H9 (cell line): ENCODE measurements around the gene CORO7. TPM values are rescaled to one million over a fixed set of nuclear protein-coding genes. Genes with fewer than 3 reads are reported as not detected.

Source experiments
- DNase-seq: peaks from one replicate; pipeline ENCODE4 v3.0.0-alpha.2; 2017
- H2AFZ ChIP-seq: one replicate; pipeline ENCODE4 v1.6.1; 2013; ENCODE audit warnings: mild to moderate bottlenecking, low read length, control low read depth, moderate library complexity
- H2AK5ac ChIP-seq: 2 replicates; pipeline ENCODE4 v1.6.1; 2013; ENCODE audit warnings: low read length, control low read depth, mixed read lengths; ENCODE audit not compliant: insufficient read length
- H2BK120ac ChIP-seq: one replicate; pipeline ENCODE4 v1.6.1; 2013; ENCODE audit warnings: low read depth, mild to moderate bottlenecking, low read length, control low read depth, inconsistent platforms; ENCODE audit not compliant: poor library complexity, severe bottlenecking
- H2BK12ac ChIP-seq: 2 replicates; pipeline ENCODE4 v1.6.1; 2013; ENCODE audit warnings: low read length, control low read depth, mixed read lengths, low read depth; ENCODE audit not compliant: insufficient read length
- H2BK15ac ChIP-seq: 2 replicates; pipeline ENCODE4 v1.6.1; 2013; ENCODE audit warnings: low read depth, low read length, control low read depth
- H2BK20ac ChIP-seq: one replicate; pipeline ENCODE4 v1.6.1; 2013; ENCODE audit warnings: low read depth, mild to moderate bottlenecking, low read length, control low read depth, inconsistent platforms; ENCODE audit not compliant: poor library complexity, severe bottlenecking
- H2BK5ac ChIP-seq: 2 replicates; pipeline ENCODE4 v1.6.1; 2013; ENCODE audit warnings: low read length, control low read depth, mixed read lengths; ENCODE audit not compliant: insufficient read length
- H3K14ac ChIP-seq: 2 replicates; pipeline ENCODE4 v1.6.1; 2013; ENCODE audit warnings: low read length, control low read depth; ENCODE audit not compliant: insufficient read depth
- H3K18ac ChIP-seq: 2 replicates; pipeline ENCODE4 v1.6.1; 2013; ENCODE audit warnings: low read depth, mild to moderate bottlenecking, mixed read lengths, low read length, control low read depth; ENCODE audit not compliant: insufficient read length
- H3K23ac ChIP-seq: 2 replicates; pipeline ENCODE4 v1.6.1; 2013; ENCODE audit warnings: low read length, control low read depth, mixed read lengths, low read depth; ENCODE audit not compliant: insufficient read length
- H3K23me2 ChIP-seq: 2 replicates; pipeline ENCODE4 v1.6.1; 2013; ENCODE audit warnings: low read depth, mild to moderate bottlenecking, mixed read lengths, low read length, control low read depth; ENCODE audit not compliant: insufficient read length, poor library complexity, severe bottlenecking
- H3K27ac ChIP-seq: 2 replicates; pipeline ENCODE4 v1.5.1; 2013; ENCODE audit warnings: low read length, control low read depth, mixed read lengths, low read depth; ENCODE audit not compliant: insufficient read length
- H3K27me3 ChIP-seq: 2 replicates; pipeline ENCODE4 v1.6.1; 2013; ENCODE audit warnings: low read length, control low read depth, inconsistent platforms; ENCODE audit not compliant: insufficient read depth
- H3K4ac ChIP-seq: 2 replicates; pipeline ENCODE4 v1.6.1; 2013; ENCODE audit warnings: low read depth, mild to moderate bottlenecking, control low read depth, inconsistent platforms, low read length, moderate library complexity
- H3K4me1 ChIP-seq: 2 replicates; pipeline ENCODE4 v1.6.1; 2013; ENCODE audit warnings: low read length, control low read depth, inconsistent platforms; ENCODE audit not compliant: insufficient read depth
- H3K4me2 ChIP-seq: 2 replicates; pipeline ENCODE4 v1.6.1; 2013; ENCODE audit warnings: low read length, control low read depth, mixed read lengths; ENCODE audit not compliant: insufficient read length, insufficient read depth
- H3K56ac ChIP-seq: 2 replicates; pipeline ENCODE4 v1.6.1; 2013; ENCODE audit warnings: low read depth, mild to moderate bottlenecking, mixed read lengths, low read length, control low read depth; ENCODE audit not compliant: insufficient read length
- H3K79me1 ChIP-seq: 2 replicates; pipeline ENCODE4 v1.6.1; 2013; ENCODE audit warnings: low read depth, mild to moderate bottlenecking, moderate library complexity, low read length, control low read depth, inconsistent platforms; ENCODE audit not compliant: insufficient read depth, poor library complexity, severe bottlenecking
- H3K79me2 ChIP-seq: 2 replicates; pipeline ENCODE4 v1.6.1; 2013; ENCODE audit warnings: low read length, control low read depth, inconsistent platforms; ENCODE audit not compliant: insufficient read depth
- H3K9ac ChIP-seq: 2 replicates; pipeline ENCODE4 v1.6.1; 2013; ENCODE audit warnings: low read length, control low read depth, mixed read lengths; ENCODE audit not compliant: insufficient read length; ENCODE audit errors: extremely low read depth
- H3K9me3 ChIP-seq: one replicate; pipeline ENCODE4 v1.6.1; 2013; ENCODE audit warnings: low read depth, low read length, inconsistent platforms; ENCODE audit not compliant: control insufficient read depth
- H3T11ph ChIP-seq: one replicate; pipeline ENCODE4 v1.6.1; 2013; ENCODE audit warnings: mild to moderate bottlenecking, low read length, control low read depth, inconsistent platforms
- H4K20me1 ChIP-seq: one replicate; pipeline ENCODE4 v1.6.1; 2013; ENCODE audit not compliant: control insufficient read depth, insufficient read length, insufficient read depth
- H4K5ac ChIP-seq: 2 replicates; pipeline ENCODE4 v1.6.1; 2013; ENCODE audit warnings: low read depth, mild to moderate bottlenecking, mixed read lengths, low read length, control low read depth; ENCODE audit not compliant: insufficient read length
- H4K8ac ChIP-seq: replicated peaks from 2 replicates; pipeline ENCODE4 v1.6.1; 2013; ENCODE audit warnings: low read length, control low read depth, mixed read lengths, low read depth; ENCODE audit not compliant: insufficient read length
- H4K91ac ChIP-seq: 2 replicates; pipeline ENCODE4 v1.6.1; 2013; ENCODE audit warnings: low read depth, mild to moderate bottlenecking, moderate library complexity, mixed read lengths, low read length, control low read depth; ENCODE audit not compliant: insufficient read length
- H3K27ac Mint-ChIP-seq, 3 experiments: 2 replicates in 2 of 3; 3 replicates in 1 of 3; pipeline ENCODE4 v1.8.0; 2020 to 2021; ENCODE audit warnings: mixed read lengths in 3 of 3, mild to moderate bottlenecking in 1 of 3, moderate library complexity in 1 of 3
- H3K27me3 Mint-ChIP-seq: 2 replicates; pipeline ENCODE4 v1.8.0; 2021; ENCODE audit warnings: low read depth, mild to moderate bottlenecking, moderate library complexity, mixed read lengths
- H3K36me3 Mint-ChIP-seq, 3 experiments: 2 replicates in 2 of 3; 3 replicates in 1 of 3; pipeline ENCODE4 v1.8.0; 2020 to 2021; ENCODE audit warnings: low read depth in 3 of 3, mixed read lengths in 3 of 3; ENCODE audit not compliant: insufficient read depth in 1 of 3
- H3K4me1 Mint-ChIP-seq, 2 experiments: 2 replicates each; pipeline ENCODE4 v1.8.0; 2020; ENCODE audit warnings: mixed read lengths in 2 of 2
- H3K4me3 Mint-ChIP-seq, 2 experiments: 2 replicates in 1 of 2; 3 replicates in 1 of 2; pipeline ENCODE4 v1.8.0; 2020 to 2021; ENCODE audit warnings: mild to moderate bottlenecking in 2 of 2, mixed read lengths in 2 of 2, moderate library complexity in 1 of 2
- H3K9me3 Mint-ChIP-seq, 2 experiments: 2 replicates in 1 of 2; 3 replicates in 1 of 2; pipeline ENCODE4 v1.8.0; 2020; ENCODE audit warnings: mild to moderate bottlenecking in 2 of 2, mixed read lengths in 2 of 2, moderate library complexity in 1 of 2
- CTCF ChIP-seq: fragments of 200-600 bp; sonication (generic); conservative IDR thresholded peaks from 3 replicates; pipeline ENCODE4 v1.8.0; 2021; ENCODE audit warnings: antibody characterized with exemption, mild to moderate bottlenecking
- WGBS: extraction: QIAGEN DNeasy Blood & Tissue Kit; methylation state at CpG from one replicate; pipeline ENCODE4 v1.1.7; 2013; ENCODE audit warnings: missing lambda C conversion rate, low lambda C conversion rate, mixed read lengths; ENCODE audit not compliant: insufficient read length; ENCODE audit errors: extremely low coverage; 5-methylcytosine and 5-hydroxymethylcytosine counted together
- total RNA-seq: library from RNA; stranded (reverse); gene quantifications from 2 replicates; pipeline ENCODE4 v1.2.1, GENCODE V29; 2021

CORO7 gene
- total RNA-seq, 1 experiment from 2014 or later, result 38.4 TPM

DNA sequence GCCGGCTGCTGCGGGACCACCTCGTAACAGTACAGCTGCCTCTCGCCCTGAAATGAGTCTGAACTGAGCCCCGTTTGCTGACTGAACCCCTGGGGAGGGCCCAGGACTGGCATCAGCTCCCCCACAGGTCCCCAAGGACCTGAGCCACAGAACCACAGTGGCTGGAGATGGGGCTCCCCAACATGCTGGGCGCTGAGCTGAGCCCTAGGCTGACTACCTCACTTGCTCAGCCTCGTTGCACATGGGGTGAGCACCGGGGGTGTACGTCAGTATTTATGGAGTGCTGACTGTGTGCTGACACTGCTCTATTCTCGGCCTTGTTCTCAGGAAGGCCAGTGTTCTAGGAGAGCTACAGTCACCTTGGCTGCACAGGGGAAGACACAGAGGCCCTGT lies 51.4 kb downstream of the CORO7 start:
- Histone ChIP-seq H3K23me2 (no peaks in the 10 kb centered on the region), H2BK5ac (no peak overlapping the region), H3K27me3 (no peaks in the 10 kb centered on the region), H3K9me3 (no peaks in the 10 kb centered on the region), H2AFZ (no peak overlapping the region), H3K4me2 (no peak overlapping the region), H3K4me1 (no peaks in the 10 kb centered on the region), H2AK5ac (no peak overlapping the region), H3K27ac (no peak overlapping the region), H3K79me2 (no peaks in the 10 kb centered on the region), H4K8ac (no peak overlapping the region), H2BK12ac (no peak overlapping the region), H2BK120ac (no peak overlapping the region), H4K91ac (no peak overlapping the region), H3K18ac (no peak overlapping the region), H3T11ph (no peak overlapping the region), H4K20me1 (no peaks in the 10 kb centered on the region), H3K79me1 (no peaks in the 10 kb centered on the region), H3K4ac (no peak overlapping the region), H2BK15ac (no peak overlapping the region), H3K56ac (no peak overlapping the region), H3K14ac (no peak overlapping the region), H4K5ac (no peak overlapping the region), H3K9ac (no peak overlapping the region), H2BK20ac (no peak overlapping the region), H3K23ac (no peak overlapping the region)
- no CpG with 5 or more reads among the region's 10 CpGs for WGBS
- H3K27ac Mint-ChIP-seq, result no peak overlapping the region
- no peaks in the 10 kb centered on the region for H3K27me3 Mint-ChIP-seq
- DNase-seq, result no peak
- H3K4me3 Mint-ChIP-seq, result no peak overlapping the region
- H3K36me3 Mint-ChIP-seq, result no peaks in the 10 kb centered on the region; a peak in 1 of 7 replicates
- no peaks in the 10 kb centered on the region for H3K9me3 Mint-ChIP-seq
- no peaks in the 10 kb centered on the region for H3K4me1 Mint-ChIP-seq
- TF ChIP-seq CTCF, result no peak
